HCT116 (cell line): ENCODE results near the gene TRPM3. TPM values are rescaled to one million over a fixed set of nuclear protein-coding genes. Genes with fewer than 3 reads are reported as not detected.

Source experiments
- ATAC-seq: fragments of 200-7000 bp; cut with Tn5 transposase; 2 replicates; pipeline ENCODE4 v1.9.1; 2020; ENCODE audit warnings: mild to moderate bottlenecking, moderate library complexity
- BruUV-seq: library from RNA; stranded (reverse); fragments of 400-500 nt; replicated peaks from 2 replicates; lab custom pipeline; 2021; lab: Mats Ljungman, UMichigan
- CTCF ChIA-PET: fragments of 300-600 bp; sonication (Branson Sonifier 250); formaldehyde crosslinking; loops from one replicate; lab custom pipeline; 2021; ENCODE audit warnings: antibody characterized with exemption; lab: Charles Lee
- POLR2A ChIA-PET: fragments of 300-600, 350-600 bp; sonication (Branson Sonifier 250); formaldehyde crosslinking; loops from one replicate; lab custom pipeline; 2021; ENCODE audit warnings: antibody characterized with exemption; lab: Charles Lee
- RAD21 ChIA-PET, 2 experiments: fragments of 300-600 bp; sonication (Branson Sonifier 250); formaldehyde crosslinking; loops; one replicate each; lab custom pipeline; 2023; ENCODE audit warnings: low total read pairs in 2 of 2; ENCODE audit not compliant: uncharacterized antibody in 2 of 2, unreplicated experiment in 2 of 2, low non-redundant PET in 1 of 2; lab: Charles Lee
- DNase-seq: peaks from one replicate; pipeline ENCODE4 v3.0.0-alpha.2; 2010; ENCODE audit warnings: low read depth, low spot score
- H2AFZ ChIP-seq: fragments of 200-600 bp; shearing (Covaris generic), sonication (generic); 2 replicates; pipeline ENCODE4 v1.6.1; 2017; ENCODE audit warnings: low read depth, mixed run types, mixed read lengths, antibody characterized with exemption, low read length; ENCODE audit not compliant: poor library complexity, severe bottlenecking
- H3K27ac ChIP-seq: 2 replicates; pipeline ENCODE4 v1.5.1; 2012; ENCODE audit warnings: low read depth, low read length
- H3K27me3 ChIP-seq: fragments of 200-600 bp; sonication (generic); 2 replicates; pipeline ENCODE4 v1.6.1; 2016; ENCODE audit warnings: mixed run types, low read length, mixed read lengths; ENCODE audit not compliant: insufficient read depth
- H3K36me3 ChIP-seq, 2 experiments: fragments of 200-500 bp in 1 of 2; fragments of 200-600 bp in 1 of 2; sonication (Bioruptor generic) in 1 of 2; sonication (generic) in 1 of 2; 2 replicates each; pipeline versions ENCODE4 v1.5.1 to v1.6.1; 2014 to 2016; ENCODE audit warnings: low read length in 2 of 2, inconsistent platforms in 1 of 2, mixed read lengths in 1 of 2, mixed run types in 1 of 2; ENCODE audit not compliant: insufficient read depth in 2 of 2, control insufficient read depth in 1 of 2
- H3K4me1 ChIP-seq, 2 experiments: fragments of 200-600 bp in 1 of 2; sonication (generic) in 1 of 2; 2 replicates each; pipeline versions ENCODE4 v1.5.1 to v1.6.1; 2012 to 2017; ENCODE audit warnings: low read length in 2 of 2, inconsistent platforms in 1 of 2, mild to moderate bottlenecking in 1 of 2, mixed read lengths in 1 of 2, mixed run types in 1 of 2, moderate library complexity in 1 of 2; ENCODE audit not compliant: insufficient read depth in 2 of 2, control insufficient read depth in 1 of 2
- H3K4me2 ChIP-seq: fragments of 200-600 bp; sonication (generic); 2 replicates; pipeline ENCODE4 v1.6.1; 2017; ENCODE audit warnings: mixed run types, low read length, mixed read lengths
- H3K4me3 ChIP-seq, 2 experiments: fragments of 200-600 bp in 1 of 2; sonication (generic) in 1 of 2; replicated peaks in 1 of 2; 2 replicates each; pipeline ENCODE4 v1.5.1; 2011 to 2016; ENCODE audit warnings: low read length in 2 of 2, control low read depth in 1 of 2, low read depth in 1 of 2, mild to moderate bottlenecking in 1 of 2, mixed read lengths in 1 of 2, mixed run types in 1 of 2
- H3K79me2 ChIP-seq: fragments of 200-600 bp; sonication (generic); 2 replicates; pipeline ENCODE4 v1.6.1; 2017; ENCODE audit warnings: mild to moderate bottlenecking, mixed run types, low read length, moderate library complexity, mixed read lengths; ENCODE audit not compliant: insufficient read depth
- H3K9ac ChIP-seq: fragments of 200-600 bp; sonication (generic); 2 replicates; pipeline ENCODE4 v1.6.1; 2016; ENCODE audit warnings: low read length, mixed read lengths
- H3K9me2 ChIP-seq: fragments of 200-600 bp; sonication (generic), shearing (Covaris generic); 2 replicates; pipeline ENCODE4 v1.6.1; 2017; ENCODE audit warnings: mixed run types, mild to moderate bottlenecking, moderate library complexity; ENCODE audit not compliant: insufficient read depth
- H3K9me3 ChIP-seq, 2 experiments: fragments of 200-500 bp in 1 of 2; fragments of 200-600 bp in 1 of 2; sonication (Bioruptor generic) in 1 of 2; sonication (generic) in 1 of 2; 2 replicates each; pipeline ENCODE4 v1.6.1; 2014 to 2017; ENCODE audit warnings: low read length in 2 of 2, mixed read lengths in 2 of 2, inconsistent platforms in 1 of 2, low read depth in 1 of 2, mild to moderate bottlenecking in 1 of 2, mixed run types in 1 of 2, moderate library complexity in 1 of 2; ENCODE audit not compliant: control insufficient read depth in 1 of 2, insufficient read depth in 1 of 2
- H4K20me1 ChIP-seq: fragments of 200-600 bp; sonication (generic), shearing (Covaris generic); 2 replicates; pipeline ENCODE4 v1.6.1; 2017; ENCODE audit warnings: mixed run types, mild to moderate bottlenecking, moderate library complexity; ENCODE audit not compliant: insufficient read depth
- CEBPB ChIP-seq: IDR thresholded peaks from 2 replicates; pipeline ENCODE4 v1.6.1; 2012; ENCODE audit warnings: low read depth
- CTCF ChIP-seq, 3 experiments: fragments of 200-600 bp in 1 of 3; sonication (generic) in 1 of 3; IDR thresholded peaks in 2 of 3; conservative IDR thresholded peaks in 1 of 3; 2 replicates each; pipeline ENCODE4 v1.5.1; 2012 to 2017; ENCODE audit warnings: low read depth in 2 of 3, low read length in 2 of 3, antibody characterized with exemption in 1 of 3, borderline replicate concordance in 1 of 3, control low read depth in 1 of 3, mild to moderate bottlenecking in 1 of 3, mixed read lengths in 1 of 3, mixed run types in 1 of 3, moderate library complexity in 1 of 3; ENCODE audit not compliant: insufficient read depth in 1 of 3
- EGR1 ChIP-seq: IDR thresholded peaks from 2 replicates; pipeline ENCODE4 v1.6.1; 2012; ENCODE audit warnings: low read depth
- ELF1 ChIP-seq: IDR thresholded peaks from 2 replicates; pipeline ENCODE4 v1.6.1; 2012; ENCODE audit warnings: low read depth, borderline replicate concordance
- FOSL1 ChIP-seq: IDR thresholded peaks from 2 replicates; pipeline ENCODE4 v1.6.1; 2012; ENCODE audit warnings: low read depth
- JUND ChIP-seq: IDR thresholded peaks from 2 replicates; pipeline ENCODE4 v1.6.1; 2012
- POLR2AphosphoS5 ChIP-seq: IDR thresholded peaks from 2 replicates; pipeline ENCODE4 v1.6.1; 2011; ENCODE audit warnings: mild to moderate bottlenecking, low read depth, low read length, moderate library complexity
- SIN3A ChIP-seq: IDR thresholded peaks from 2 replicates; pipeline ENCODE4 v1.6.1; 2012; ENCODE audit warnings: low read depth
- SRF ChIP-seq: IDR thresholded peaks from 2 replicates; pipeline ENCODE4 v1.6.1; 2012; ENCODE audit warnings: low read depth
- YY1 ChIP-seq: IDR thresholded peaks from 2 replicates; pipeline ENCODE4 v1.6.1; 2011; ENCODE audit warnings: low read length, low read depth, moderate library complexity, mild to moderate bottlenecking; ENCODE audit not compliant: insufficient replicate concordance; ENCODE audit errors: extremely low read depth
- ZBTB33 ChIP-seq: IDR thresholded peaks from 2 replicates; pipeline ENCODE4 v1.6.1; 2011; ENCODE audit warnings: mild to moderate bottlenecking, low read length, moderate library complexity; ENCODE audit not compliant: insufficient replicate concordance; ENCODE audit errors: extremely low read depth
- intact Hi-C: fragments of 100-400 bp; cut with micrococcal nuclease; formaldehyde crosslinking; loops from 2 replicates; pipeline ENCODE4 v1.10.0; 2022
- total RNA-seq: library from RNA; stranded (reverse); gene quantifications from one replicate; pipeline ENCODE4 v1.2.1, GENCODE V29; 2021; ENCODE audit not compliant: unreplicated experiment
- TF ChIP-seq, protein P1 (sequence below): IDR thresholded peaks from 2 replicates; pipeline ENCODE4 v1.6.1; 2012; ENCODE audit warnings: low read depth
- TF ChIP-seq, protein P2 (sequence below): IDR thresholded peaks from 2 replicates; pipeline ENCODE4 v1.6.1; 2012

The TRPM3 gene
- total RNA-seq, 1 experiment from 2014 or later: not detected

GRCh38 chr9:71157731-71158130 is 36.3 kb upstream of the TRPM3 start:
- RAD21 ChIA-PET: no interaction called here
- Histone ChIP-seq H3K27me3 (0 out of 2 replicates have a peak, but pooled peaks cover 4% of the 10 kb centered on the region), H3K9me3 (no peaks in the 10 kb centered on the region), H3K27ac (no peak overlapping the region), H3K9ac (no peak overlapping the region), H2AFZ (no peak overlapping the region), H4K20me1 (no peaks in the 10 kb centered on the region), H3K4me2 (no peak overlapping the region), H3K9me2 (no peaks in the 10 kb centered on the region), H3K36me3 (no peaks in the 10 kb centered on the region), H3K79me2 (no peaks in the 10 kb centered on the region), H3K4me1 (no peaks in the 10 kb centered on the region), H3K4me3 (no peak overlapping the region)
- intact Hi-C loops: no loop called here
- POLR2A ChIA-PET: no interaction called here
- CTCF ChIA-PET: no interaction called here
- DNase-seq (no peak), ATAC-seq (no peak)
- BruUV-seq: no TSS peak
- TF ChIP-seq SIN3A (no peak), SRF (no peak), EGR1 (no peak), ZBTB33 (no peak), JUND (no peak), ELF1 (no peak), CTCF (IDR thresholded peaks at IDR 0.05 in 2 of 3, conservative IDR thresholded peaks at IDR 0.05 in 1 of 3; ENCODE audit: borderline replicate concordance in 1 of 3, insufficient read depth in 1 of 3, low read depth in 2 of 3, low read length in 2 of 3) (no peak), YY1 (no peak), FOSL1 (no peak), POLR2AphosphoS5 (no peak), CEBPB (no peak)
- TF ChIP-seq, protein P1, sequence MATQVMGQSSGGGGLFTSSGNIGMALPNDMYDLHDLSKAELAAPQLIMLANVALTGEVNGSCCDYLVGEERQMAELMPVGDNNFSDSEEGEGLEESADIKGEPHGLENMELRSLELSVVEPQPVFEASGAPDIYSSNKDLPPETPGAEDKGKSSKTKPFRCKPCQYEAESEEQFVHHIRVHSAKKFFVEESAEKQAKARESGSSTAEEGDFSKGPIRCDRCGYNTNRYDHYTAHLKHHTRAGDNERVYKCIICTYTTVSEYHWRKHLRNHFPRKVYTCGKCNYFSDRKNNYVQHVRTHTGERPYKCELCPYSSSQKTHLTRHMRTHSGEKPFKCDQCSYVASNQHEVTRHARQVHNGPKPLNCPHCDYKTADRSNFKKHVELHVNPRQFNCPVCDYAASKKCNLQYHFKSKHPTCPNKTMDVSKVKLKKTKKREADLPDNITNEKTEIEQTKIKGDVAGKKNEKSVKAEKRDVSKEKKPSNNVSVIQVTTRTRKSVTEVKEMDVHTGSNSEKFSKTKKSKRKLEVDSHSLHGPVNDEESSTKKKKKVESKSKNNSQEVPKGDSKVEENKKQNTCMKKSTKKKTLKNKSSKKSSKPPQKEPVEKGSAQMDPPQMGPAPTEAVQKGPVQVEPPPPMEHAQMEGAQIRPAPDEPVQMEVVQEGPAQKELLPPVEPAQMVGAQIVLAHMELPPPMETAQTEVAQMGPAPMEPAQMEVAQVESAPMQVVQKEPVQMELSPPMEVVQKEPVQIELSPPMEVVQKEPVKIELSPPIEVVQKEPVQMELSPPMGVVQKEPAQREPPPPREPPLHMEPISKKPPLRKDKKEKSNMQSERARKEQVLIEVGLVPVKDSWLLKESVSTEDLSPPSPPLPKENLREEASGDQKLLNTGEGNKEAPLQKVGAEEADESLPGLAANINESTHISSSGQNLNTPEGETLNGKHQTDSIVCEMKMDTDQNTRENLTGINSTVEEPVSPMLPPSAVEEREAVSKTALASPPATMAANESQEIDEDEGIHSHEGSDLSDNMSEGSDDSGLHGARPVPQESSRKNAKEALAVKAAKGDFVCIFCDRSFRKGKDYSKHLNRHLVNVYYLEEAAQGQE: no peak
- TF ChIP-seq, protein P2, sequence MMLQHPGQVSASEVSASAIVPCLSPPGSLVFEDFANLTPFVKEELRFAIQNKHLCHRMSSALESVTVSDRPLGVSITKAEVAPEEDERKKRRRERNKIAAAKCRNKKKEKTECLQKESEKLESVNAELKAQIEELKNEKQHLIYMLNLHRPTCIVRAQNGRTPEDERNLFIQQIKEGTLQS: no peak
